GM12878 (cell line): ENCODE measurements around the gene SNX8.

Experiments
- HDAC6 ChIP-seq: fragments of 200-600 bp; sonication (generic); IDR thresholded peaks from one replicate; pipeline ENCODE4 v1.8.0; 2017; ENCODE audit warnings: antibody characterized with exemption; ENCODE audit not compliant: unreplicated experiment
- NBN ChIP-seq: fragments of 450-650 bp; IDR thresholded peaks from 2 replicates; pipeline ENCODE4 v1.6.1; 2016
- POLR2A ChIP-seq: IDR thresholded peaks from 2 replicates; pipeline ENCODE4 v1.6.1; 2011; ENCODE audit warnings: low read depth, mild to moderate bottlenecking, low read length
- RAD51 ChIP-seq: fragments of 450-650 bp; IDR thresholded peaks from 2 replicates; pipeline ENCODE4 v1.6.1; 2016; ENCODE audit warnings: moderate library complexity, mild to moderate bottlenecking, inconsistent platforms

DNA sequence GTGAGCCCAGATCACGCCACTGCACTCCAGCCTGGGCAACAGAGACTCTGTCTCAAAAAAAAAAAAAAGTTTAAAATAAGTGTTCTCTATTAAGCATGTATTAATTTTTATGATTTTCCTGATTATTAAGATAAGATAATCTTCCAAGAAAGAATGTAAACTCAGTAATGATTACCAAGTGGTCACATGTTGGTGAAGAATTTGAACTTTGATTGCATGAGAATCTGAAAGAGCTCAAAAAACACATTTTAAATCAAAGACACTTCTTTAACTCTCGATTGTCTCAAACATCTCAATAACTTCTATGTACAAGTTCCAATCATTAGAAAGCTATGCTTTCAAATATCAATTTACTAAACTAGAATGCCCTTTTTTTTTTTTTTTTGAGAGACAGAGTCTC lies 33.8 kb downstream of the SNX8 start:
- no peak for TF ChIP-seq POLR2A
- no peak for TF ChIP-seq NBN
- TF ChIP-seq HDAC6: no peak
- no peak for TF ChIP-seq RAD51
